GM06990 (cell line): ENCODE data around the gene EML6.

Experiments used
- DNase-seq: peaks from one replicate; pipeline ENCODE4 v3.0.0-alpha.2; 2011; ENCODE audit not compliant: insufficient read length; ENCODE audit errors: extremely low read depth
- H3K27me3 ChIP-seq: replicated peaks from 2 replicates; pipeline ENCODE4 v1.6.0; 2011; ENCODE audit warnings: low read length; ENCODE audit not compliant: control insufficient read depth, insufficient read depth
- H3K36me3 ChIP-seq: 2 replicates; pipeline ENCODE4 v1.5.1; 2011; ENCODE audit warnings: low read length; ENCODE audit not compliant: control insufficient read depth, insufficient read depth
- H3K4me3 ChIP-seq: replicated peaks from 2 replicates; pipeline ENCODE4 v1.5.1; 2011; ENCODE audit warnings: low read depth, mild to moderate bottlenecking, control low read depth, low read length
- CTCF ChIP-seq: IDR thresholded peaks from 2 replicates; pipeline ENCODE4 v1.5.1; 2011; ENCODE audit warnings: low read length, control low read depth, mild to moderate bottlenecking, inconsistent platforms; ENCODE audit not compliant: insufficient read depth, poor library complexity, severe bottlenecking

Gene EML6

GRCh38 chr2:54708584-54709335 is 14.7 kb upstream of the EML6 start:
- Histone ChIP-seq H3K36me3 (no peaks in the 10 kb centered on the region), H3K27me3 (peaks cover 2% of the 10 kb centered on the region), H3K4me3 (peak overlapping the region; percentile 45)
- DNase-seq: peak; percentile 20
- TF ChIP-seq CTCF: no peak

DNA sequence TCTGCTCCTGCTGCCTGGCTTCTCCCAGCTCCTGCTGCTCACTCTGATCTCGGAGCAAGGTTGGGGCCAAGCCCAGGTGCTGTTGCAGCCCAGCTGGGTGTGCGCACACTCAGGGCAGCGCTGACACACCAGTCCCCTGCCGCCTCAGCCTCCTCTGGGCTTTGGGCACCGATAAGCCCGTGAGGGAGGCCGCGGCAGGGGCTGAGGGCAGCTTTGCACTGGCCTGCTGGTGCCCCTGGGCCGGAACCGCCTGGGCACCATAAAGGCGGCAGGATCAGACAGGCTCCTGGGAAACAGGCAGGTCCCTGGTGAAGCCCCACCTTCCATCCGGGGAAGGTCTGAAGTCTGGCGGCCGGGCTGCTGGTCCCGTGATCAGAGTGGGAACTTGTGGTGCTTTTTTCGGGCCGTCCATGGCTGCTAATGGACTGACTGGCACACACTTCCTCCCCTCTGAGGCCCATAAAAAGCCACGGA is 14.1 kb upstream of the EML6 start:
- peaks cover 2% of the 10 kb centered on the region for H3K27me3 ChIP-seq
- DNase-seq: peak; percentile 10
- H3K4me3 ChIP-seq: peak overlapping the region; percentile 45
- no peak for TF ChIP-seq CTCF
- H3K36me3 ChIP-seq: no peaks in the 10 kb centered on the region

DNA sequence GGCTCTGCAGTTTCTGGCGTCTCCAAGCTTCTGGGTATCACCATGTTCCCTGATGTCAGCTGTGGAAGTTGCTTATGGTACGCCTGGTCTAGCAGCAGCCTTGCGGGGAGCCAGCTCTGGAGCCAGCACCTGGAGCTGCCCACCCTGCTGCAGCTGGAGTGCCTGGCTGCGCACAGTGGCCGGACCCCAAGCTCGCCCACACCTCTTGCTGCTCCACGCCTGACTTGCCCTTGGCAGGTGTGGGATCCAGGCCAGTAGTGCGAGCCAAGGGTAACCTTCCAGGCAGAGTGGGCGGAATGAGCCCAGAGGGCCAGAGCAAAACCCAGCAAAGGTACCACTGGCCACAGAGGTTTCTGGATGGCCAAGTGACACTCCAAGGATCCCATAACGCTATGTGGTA is 13.2 kb upstream of the EML6 start:
- Histone ChIP-seq H3K36me3 (no peaks in the 10 kb centered on the region), H3K4me3 (no peak overlapping the region), H3K27me3 (peaks cover 2% of the 10 kb centered on the region)
- no peak for DNase-seq
- no peak for TF ChIP-seq CTCF

GRCh38 chr2:54712516-54712915 is 10.9 kb upstream of the EML6 start:
- DNase-seq: no peak
- no peak for TF ChIP-seq CTCF
- H3K27me3 ChIP-seq: peaks cover 2% of the 10 kb centered on the region
- no peak overlapping the region for H3K4me3 ChIP-seq
- H3K36me3 ChIP-seq: no peaks in the 10 kb centered on the region

DNA sequence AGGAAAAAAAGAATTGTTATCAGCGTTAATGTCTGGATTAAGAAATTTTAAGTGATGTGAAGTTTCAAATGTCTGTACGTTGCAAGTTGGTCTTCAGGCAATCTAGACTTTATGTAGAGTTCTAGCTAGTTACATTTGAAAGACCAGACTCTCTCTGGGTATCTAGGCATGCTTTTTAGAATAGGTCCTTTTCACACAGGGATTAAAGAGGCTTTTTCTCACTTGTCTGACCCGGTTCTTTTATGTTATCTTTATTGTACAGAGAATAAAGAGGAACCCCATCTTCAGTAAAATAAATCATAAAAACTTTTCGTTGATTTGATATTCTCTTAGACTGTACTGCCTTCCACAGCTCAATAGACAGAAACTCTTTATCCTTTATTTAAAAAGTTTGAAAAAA is 8.5 kb upstream of the EML6 start:
- no peak for TF ChIP-seq CTCF
- DNase-seq: no peak
- Histone ChIP-seq H3K36me3 (no peaks in the 10 kb centered on the region), H3K4me3 (no peak overlapping the region), H3K27me3 (no peaks in the 10 kb centered on the region)
